Lung (tissue), 12 donors: ENCODE results near the gene TRIP11. TPM values are rescaled to one million over a fixed set of nuclear protein-coding genes. Genes with fewer than 3 reads are reported as not detected.

ENCODE experiments used
- ATAC-seq: fragments of 200-7000 bp; cut with Tn5 transposase; one replicate; pipeline ENCODE4 v1.9.1; 2020; ENCODE audit warnings: moderate number of reproducible peaks; ENCODE audit not compliant: insufficient read depth, low FRiP score
- DNase-seq, 3 donors: peaks; one replicate each; pipeline ENCODE4 v3.0.0-alpha.2; 2013 to 2017
- H3K27ac ChIP-seq, 2 donors: one replicate each; pipeline ENCODE4 v1.5.1; 2013; ENCODE audit warnings: mild to moderate bottlenecking in 2 of 2, moderate library complexity in 2 of 2, control low read depth in 1 of 2, inconsistent platforms in 1 of 2, low read depth in 1 of 2, low read length in 1 of 2
- H3K27me3 ChIP-seq, 3 donors: one replicate each; pipeline ENCODE4 v1.5.1; 2013; ENCODE audit warnings: low read length in 2 of 3; ENCODE audit not compliant: control insufficient read depth in 3 of 3, insufficient read depth in 3 of 3
- H3K36me3 ChIP-seq, 4 donors: one replicate each; pipeline ENCODE4 v1.5.1; 2013; ENCODE audit warnings: low read length in 4 of 4, mild to moderate bottlenecking in 1 of 4, moderate library complexity in 1 of 4; ENCODE audit not compliant: control insufficient read depth in 4 of 4, insufficient read depth in 4 of 4
- H3K4me1 ChIP-seq, 5 donors: one replicate each; pipeline ENCODE4 v1.5.1; 2013; ENCODE audit warnings: low read length in 5 of 5, mild to moderate bottlenecking in 2 of 5, moderate library complexity in 1 of 5; ENCODE audit not compliant: control insufficient read depth in 5 of 5, insufficient read depth in 5 of 5
- H3K4me3 ChIP-seq: one replicate; pipeline ENCODE4 v1.5.1; 2013; ENCODE audit warnings: mild to moderate bottlenecking, control low read depth, moderate library complexity
- H3K9ac ChIP-seq, 2 donors: one replicate each; pipeline ENCODE4 v1.5.1; 2013; ENCODE audit warnings: low read length in 2 of 2, control low read depth in 1 of 2; ENCODE audit not compliant: insufficient read depth in 1 of 2
- H3K9me3 ChIP-seq, 4 donors: one replicate each; pipeline ENCODE4 v1.5.1; 2013; ENCODE audit warnings: low read length in 3 of 4, mild to moderate bottlenecking in 1 of 4, moderate library complexity in 1 of 4; ENCODE audit not compliant: control insufficient read depth in 4 of 4, insufficient read depth in 3 of 4
- whole genome bisulfite sequencing, 2 donors: extraction: QIAGEN DNeasy Blood & Tissue Kit; methylation state at CpG; one replicate each; pipeline ENCODE4 v1.1.7; 2013; 5-methylcytosine and 5-hydroxymethylcytosine counted together
- polyA plus RNA-seq, 2 donors: library from polyadenylated mRNA; stranded (reverse); fragments of 200-250 nt; gene quantifications; one replicate each; pipeline ENCODE4 v1.2.1, GENCODE V29; 2013
- total RNA-seq, 2 donors: library from RNA; depleted of rRNA in 1 of 2; stranded (reverse); fragments of >200 nt in 1 of 2; gene quantifications; one replicate each; pipeline ENCODE4 v1.2.1, GENCODE V29; 2014 to 2021
- TF ChIP-seq, protein P1 (sequence below): IDR thresholded peaks from 2 replicates; pipeline ENCODE4 v1.5.1; 2012; ENCODE audit warnings: mild to moderate bottlenecking; ENCODE audit errors: control extremely low read depth, extremely low read depth
- donor health status: control.
- donor health status: control.
- donor health status: Bipolar disorder and iron deficiency.
- donor health status: healthy.
- donor health status: DM: yes; HTN: yes; CAD: no.

The TRIP11 gene
- total and polyA plus RNA-seq, 4 donors: 4.0 to 56.4 (median 27.3) TPM

DNA sequence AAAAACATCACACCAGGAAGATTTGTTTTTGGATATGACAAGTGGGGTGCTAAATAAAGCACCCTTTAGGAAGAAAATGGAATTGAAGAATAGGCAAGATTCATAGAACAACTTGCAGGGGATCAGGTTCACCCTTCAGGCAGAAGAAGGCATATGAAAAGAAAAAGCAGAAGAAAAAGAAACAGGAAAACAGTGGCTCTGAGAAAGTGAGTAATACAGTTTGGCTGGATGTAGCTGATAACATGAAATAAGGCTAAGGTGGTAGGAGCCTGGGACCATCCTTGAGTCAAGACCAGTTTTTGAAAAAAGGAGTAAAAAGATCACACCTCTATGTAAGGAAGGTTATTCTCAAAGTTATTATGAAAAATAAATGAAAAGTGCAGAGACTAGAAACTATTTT lies 42.4 kb downstream of the TRIP11 start:
- Histone ChIP-seq H3K9ac (no peak overlapping the region), H3K4me3 (no peak overlapping the region), H3K36me3 (peaks cover 2 to 30% (median 8%) of the 10 kb centered on the region in 4 donors), H3K27me3 (no peaks in the 10 kb centered on the region), H3K4me1 (peaks cover 0 to 7% (median 0%) of the 10 kb centered on the region in 5 donors), H3K27ac (no peak overlapping the region), H3K9me3 (no peaks in the 10 kb centered on the region)
- ATAC-seq: no peak
- DNase-seq: no peak
- TF ChIP-seq, protein P1, sequence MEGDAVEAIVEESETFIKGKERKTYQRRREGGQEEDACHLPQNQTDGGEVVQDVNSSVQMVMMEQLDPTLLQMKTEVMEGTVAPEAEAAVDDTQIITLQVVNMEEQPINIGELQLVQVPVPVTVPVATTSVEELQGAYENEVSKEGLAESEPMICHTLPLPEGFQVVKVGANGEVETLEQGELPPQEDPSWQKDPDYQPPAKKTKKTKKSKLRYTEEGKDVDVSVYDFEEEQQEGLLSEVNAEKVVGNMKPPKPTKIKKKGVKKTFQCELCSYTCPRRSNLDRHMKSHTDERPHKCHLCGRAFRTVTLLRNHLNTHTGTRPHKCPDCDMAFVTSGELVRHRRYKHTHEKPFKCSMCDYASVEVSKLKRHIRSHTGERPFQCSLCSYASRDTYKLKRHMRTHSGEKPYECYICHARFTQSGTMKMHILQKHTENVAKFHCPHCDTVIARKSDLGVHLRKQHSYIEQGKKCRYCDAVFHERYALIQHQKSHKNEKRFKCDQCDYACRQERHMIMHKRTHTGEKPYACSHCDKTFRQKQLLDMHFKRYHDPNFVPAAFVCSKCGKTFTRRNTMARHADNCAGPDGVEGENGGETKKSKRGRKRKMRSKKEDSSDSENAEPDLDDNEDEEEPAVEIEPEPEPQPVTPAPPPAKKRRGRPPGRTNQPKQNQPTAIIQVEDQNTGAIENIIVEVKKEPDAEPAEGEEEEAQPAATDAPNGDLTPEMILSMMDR: no peak

DNA sequence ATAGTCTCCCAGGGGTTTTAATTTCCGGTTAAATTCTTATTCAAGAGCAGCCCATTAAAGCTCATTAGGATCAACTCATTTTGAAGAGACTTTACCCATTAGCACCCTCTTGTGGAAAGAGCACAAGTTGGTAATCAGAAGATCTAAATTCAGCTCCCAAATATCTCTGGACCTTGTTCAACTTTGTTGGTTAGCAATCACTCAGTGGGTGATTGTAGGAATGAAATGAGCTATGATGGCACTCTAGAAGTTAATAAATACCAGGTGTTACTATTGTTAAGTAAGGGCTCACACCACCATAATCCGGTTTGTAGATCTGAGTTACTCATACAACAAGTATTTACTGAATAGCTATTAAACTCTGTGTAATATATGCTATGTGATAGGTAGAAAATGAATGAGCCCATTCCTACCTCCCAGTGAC lies 42.9 kb downstream of the TRIP11 start:
- Histone ChIP-seq H3K9me3 (no peaks in the 10 kb centered on the region), H3K4me1 (peaks cover 0 to 7% (median 0%) of the 10 kb centered on the region in 5 donors), H3K4me3 (no peak overlapping the region), H3K36me3 (peaks cover 3 to 35% (median 10%) of the 10 kb centered on the region in 4 donors), H3K27me3 (no peaks in the 10 kb centered on the region), H3K27ac (no peak overlapping the region), H3K9ac (no peak overlapping the region)
- peak in 2 of 3 donors; percentile 83 to 85 for DNase-seq
- TF ChIP-seq, protein P1: peak; percentile 30
- ATAC-seq: peak; percentile 82
- 26 to 42% methylated on average over 2 of the region's 2 CpGs for WGBS, 2 donors

DNA sequence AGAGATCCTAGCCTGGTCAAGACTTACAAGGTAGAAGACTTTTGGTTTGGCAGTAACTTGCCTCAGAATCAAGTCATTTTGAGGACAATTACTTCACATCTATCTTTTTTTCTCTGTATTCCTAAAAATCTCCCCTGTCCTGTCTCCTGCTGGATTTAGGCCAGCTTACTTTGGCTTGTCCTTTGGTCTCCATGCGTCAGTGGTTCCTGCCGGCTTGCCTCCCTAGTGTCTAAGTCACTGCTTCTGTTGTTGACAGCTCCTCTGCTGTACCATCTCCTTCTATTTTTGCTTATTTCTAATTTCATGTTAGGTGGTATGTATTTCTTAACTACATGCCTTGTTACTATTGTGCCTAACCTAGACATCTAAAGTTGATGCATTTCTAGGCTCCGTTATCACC lies 52.7 kb downstream of the TRIP11 start:
- Histone ChIP-seq H3K9ac (no peak overlapping the region), H3K27me3 (no peaks in the 10 kb centered on the region), H3K4me3 (no peak overlapping the region), H3K36me3 (peaks cover 12 to 35% (median 26%) of the 10 kb centered on the region in 4 donors), H3K27ac (no peak overlapping the region), H3K4me1 (peaks cover 0 to 24% (median 2%) of the 10 kb centered on the region in 5 donors), H3K9me3 (no peaks in the 10 kb centered on the region)
- 90 to 92% methylated on average over 3 of the region's 3 CpGs for WGBS, 2 donors
- TF ChIP-seq, protein P1: no peak
- ATAC-seq: no peak
- no peak for DNase-seq
